Activated CD4-positive, alpha-beta T cell treated with anti-CD3 and anti-CD28 coated beads, Interleukin-2, amount 10 ng/mL, durations not matched to agents 7 days and 5 days (primary cell): ENCODE data around the gene FBXO3. TPM values are rescaled to one million over a fixed set of nuclear protein-coding genes. Genes with fewer than 3 reads are reported as not detected.
"Not testable (repeated sequence)": the region's sequence is repeated elsewhere in the genome, so short reads cannot be mapped to it uniquely, and the experiment has no call there.

Experiments used
- CTCF ChIA-PET: fragments of 350-600 bp; sonication (Branson Sonifier 250); formaldehyde crosslinking; loops from one replicate; lab custom pipeline; 2021; ENCODE audit warnings: antibody characterized with exemption; lab: Charles Lee
- POLR2A ChIA-PET: fragments of 350-600 bp; sonication (Branson Sonifier 250); formaldehyde crosslinking; loops from one replicate; lab custom pipeline; 2021; ENCODE audit warnings: antibody characterized with exemption; lab: Charles Lee
- DNase-seq: peaks from one replicate; pipeline ENCODE4 v3.0.0-alpha.2; 2020
- H3K27ac Mint-ChIP-seq: one replicate; pipeline ENCODE4 v1.8.0; 2021; ENCODE audit warnings: mild to moderate bottlenecking, moderate library complexity, mixed read lengths
- H3K27me3 Mint-ChIP-seq: one replicate; pipeline ENCODE4 v1.8.0; 2021; ENCODE audit warnings: mixed read lengths
- H3K36me3 Mint-ChIP-seq: one replicate; pipeline ENCODE4 v1.8.0; 2021; ENCODE audit warnings: low read depth, mixed read lengths
- H3K4me1 Mint-ChIP-seq: one replicate; pipeline ENCODE4 v1.8.0; 2021; ENCODE audit warnings: mixed read lengths
- H3K4me3 Mint-ChIP-seq: one replicate; pipeline ENCODE4 v1.8.0; 2021; ENCODE audit warnings: mild to moderate bottlenecking, moderate library complexity, mixed read lengths
- H3K9me3 Mint-ChIP-seq: one replicate; pipeline ENCODE4 v1.8.0; 2021; ENCODE audit warnings: mixed read lengths
- total RNA-seq, 2 experiments: library from RNA; stranded (reverse); gene quantifications; one replicate each; pipeline ENCODE4 v1.2.3, GENCODE V29; 2021

The FBXO3 gene
- total RNA-seq: 10 to 100 TPM; 22.7 to 24.2 TPM

DNA sequence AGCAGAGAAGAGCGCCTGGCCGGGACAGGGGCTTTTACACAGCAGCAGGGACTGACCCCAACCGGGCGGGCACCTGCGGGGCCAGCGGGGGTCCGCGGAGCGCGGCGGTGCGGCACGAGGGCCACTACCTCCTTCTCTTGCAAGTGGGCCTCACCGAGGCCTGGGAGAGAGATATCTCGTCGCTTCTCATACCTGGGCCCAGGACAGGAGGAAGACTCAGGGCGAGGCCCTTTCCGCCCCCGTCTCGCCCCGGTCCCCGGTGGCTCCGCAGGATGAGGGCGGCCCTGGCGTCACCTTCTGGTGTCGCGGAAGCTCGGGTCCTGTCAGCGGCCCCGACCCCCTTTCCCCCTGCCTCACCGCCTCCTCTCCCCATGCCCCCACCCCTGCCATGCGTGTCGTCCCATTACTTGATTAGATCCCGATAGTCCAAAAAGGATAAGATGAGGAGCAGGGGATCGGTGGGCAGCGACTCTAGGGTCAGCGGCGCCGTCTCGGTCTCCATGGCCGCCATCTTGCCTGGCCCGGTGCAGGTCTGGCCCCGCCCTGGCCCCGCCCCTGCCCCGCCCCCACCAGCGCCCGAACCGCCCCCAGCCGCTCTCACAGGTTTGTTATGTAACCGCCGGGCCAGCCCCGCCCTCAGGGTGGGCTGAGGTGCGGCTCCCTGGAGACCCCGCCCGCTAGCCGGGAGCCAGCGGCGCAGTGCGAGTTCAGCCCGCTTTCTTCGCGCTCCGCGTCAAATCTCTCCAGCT is at the start of gene FBXO3:
TSS of gene FBXO3 (minus strand) at position 534 of the 749 bp plus-strand sequence. CDS start at position 511, 23 bp downstream.
- peaks cover 15% of the 10 kb centered on the region for H3K36me3 Mint-ChIP-seq
- H3K4me1 Mint-ChIP-seq: peaks cover 30% of the 10 kb centered on the region
- CTCF ChIA-PET: interaction anchor here (1.2 to 2.0 kb wide), 2 partner anchors 37 to 82 kb away, joined by 3 to 5 read pairs; partner anchors contain the start of gene CD59
- POLR2A ChIA-PET: interaction anchor here (0.6 kb wide), 1 partner anchor 74 kb away, joined by 3 read pairs; no protein-coding TSS in a partner anchor
- H3K27me3 Mint-ChIP-seq: peaks cover 22% of the 10 kb centered on the region
- H3K9me3 Mint-ChIP-seq: no peaks in the 10 kb centered on the region
- peak; percentile 88 for DNase-seq
- H3K4me3 Mint-ChIP-seq: peak within 1 kb of the TSS; percentile 92
- H3K27ac Mint-ChIP-seq: peak within 1 kb of the TSS; percentile 95

DNA sequence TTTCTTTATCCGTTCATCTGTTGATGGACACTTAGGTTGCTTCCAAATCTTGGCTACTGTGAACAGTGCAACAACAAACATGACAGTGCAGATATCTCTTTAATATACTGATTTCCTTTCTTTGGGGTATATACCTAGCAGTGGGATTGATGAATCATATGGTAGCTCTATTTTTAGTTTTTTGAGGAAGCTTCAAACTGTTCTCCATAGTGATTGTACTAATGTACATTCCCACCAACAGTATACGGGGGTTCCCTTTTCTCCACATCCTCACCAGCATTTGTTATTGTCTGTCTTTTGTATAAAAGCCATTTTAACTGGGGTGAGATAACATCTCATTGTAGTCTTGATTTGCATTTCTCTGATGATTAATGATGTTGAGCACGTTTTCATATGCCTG is 48.7 kb upstream of the FBXO3 start:
- H3K27ac Mint-ChIP-seq, DNase-seq, H3K36me3 Mint-ChIP-seq, H3K4me3 Mint-ChIP-seq, POLR2A ChIA-PET, CTCF ChIA-PET, H3K4me1 Mint-ChIP-seq, H3K9me3 Mint-ChIP-seq: not testable (repeated sequence)
- H3K27me3 Mint-ChIP-seq: peaks cover 47% of the 10 kb centered on the region

- no peaks in the 10 kb centered on the region for H3K36me3 Mint-ChIP-seq
These were observed 45.1 kb upstream of the FBXO3 start for GRCh38 chr11:33819278-33820035.

GRCh38 chr11:33808228-33808828 is 34.0 kb upstream of the FBXO3 start:
- H3K36me3 Mint-ChIP-seq: no peaks in the 10 kb centered on the region
- ChIA-PET CTCF (interaction anchor here (0.6 to 2.8 kb wide), 4 partner anchors 9 to 466 kb away, joined by 3 to 8 read pairs (median 5); no protein-coding TSS in a partner anchor), POLR2A (interaction anchor here (0.6 kb wide), 1 partner anchor 513 kb away, joined by 3 read pairs; no protein-coding TSS in a partner anchor)
- peak; percentile 84 for DNase-seq
- no peak overlapping the region for H3K27ac Mint-ChIP-seq
- peaks cover 29% of the 10 kb centered on the region for H3K27me3 Mint-ChIP-seq
- no peak overlapping the region for H3K4me3 Mint-ChIP-seq
- no peaks in the 10 kb centered on the region for H3K9me3 Mint-ChIP-seq
- no peaks in the 10 kb centered on the region for H3K4me1 Mint-ChIP-seq

More at GRCh38 chr11:33819278-33820035, 45.1 kb upstream of the FBXO3 start:
- ChIA-PET CTCF (interaction anchor here (1.0 to 1.3 kb wide), 2 partner anchors 10 to 15 kb away, joined by 5 read pairs; no protein-coding TSS in a partner anchor), POLR2A (no interaction called here)
- DNase-seq: no peak
- Mint-ChIP-seq H3K4me1 (no peaks in the 10 kb centered on the region), H3K27me3 (peaks cover 29% of the 10 kb centered on the region), H3K4me3 (no peak overlapping the region), H3K27ac (no peak overlapping the region), H3K9me3 (no peaks in the 10 kb centered on the region)

DNA sequence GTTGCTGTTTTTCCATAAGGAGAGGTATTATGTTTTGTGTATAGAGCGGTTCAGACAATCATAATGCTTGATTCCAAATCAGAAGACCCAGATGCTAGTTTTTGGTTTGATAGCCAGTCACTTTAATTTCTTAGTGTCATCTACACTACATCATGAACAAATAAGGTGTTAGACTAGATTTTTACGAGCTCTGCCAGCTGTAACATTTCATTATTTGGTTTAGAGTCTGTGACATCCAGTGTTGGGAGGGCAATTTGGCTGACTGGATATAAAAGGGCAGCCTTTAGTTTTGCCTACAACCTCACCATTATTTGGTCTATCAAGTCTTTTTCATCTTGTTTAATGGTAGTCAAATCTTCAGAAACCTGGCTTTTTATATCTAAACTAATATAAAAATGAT is 30.2 kb upstream of the FBXO3 start:
- no peaks in the 10 kb centered on the region for H3K4me1 Mint-ChIP-seq
- no peaks in the 10 kb centered on the region for H3K9me3 Mint-ChIP-seq
- H3K4me3 Mint-ChIP-seq: no peak overlapping the region
- no peak overlapping the region for H3K27ac Mint-ChIP-seq
- H3K27me3 Mint-ChIP-seq: peaks cover 56% of the 10 kb centered on the region
- CTCF ChIA-PET: interaction anchor here (1.0 kb wide), 1 partner anchor 99 kb away, joined by 3 read pairs; no protein-coding TSS in a partner anchor
- POLR2A ChIA-PET: no interaction called here
- no peak for DNase-seq
- no peaks in the 10 kb centered on the region for H3K36me3 Mint-ChIP-seq

- Mint-ChIP-seq H3K4me1 (no peaks in the 10 kb centered on the region), H3K9me3 (no peaks in the 10 kb centered on the region), H3K27me3 (peaks cover 70% of the 10 kb centered on the region), H3K4me3 (no peak overlapping the region), H3K36me3 (no peaks in the 10 kb centered on the region), H3K27ac (no peak overlapping the region)
- ChIA-PET POLR2A (no interaction called here), CTCF (interaction anchor here (0.8 kb wide), 1 partner anchor 12 kb away, joined by 3 read pairs; no protein-coding TSS in a partner anchor)
- no peak for DNase-seq
These were observed 28.1 kb upstream of the FBXO3 start for GRCh38 chr11:33802194-33802950.

DNA sequence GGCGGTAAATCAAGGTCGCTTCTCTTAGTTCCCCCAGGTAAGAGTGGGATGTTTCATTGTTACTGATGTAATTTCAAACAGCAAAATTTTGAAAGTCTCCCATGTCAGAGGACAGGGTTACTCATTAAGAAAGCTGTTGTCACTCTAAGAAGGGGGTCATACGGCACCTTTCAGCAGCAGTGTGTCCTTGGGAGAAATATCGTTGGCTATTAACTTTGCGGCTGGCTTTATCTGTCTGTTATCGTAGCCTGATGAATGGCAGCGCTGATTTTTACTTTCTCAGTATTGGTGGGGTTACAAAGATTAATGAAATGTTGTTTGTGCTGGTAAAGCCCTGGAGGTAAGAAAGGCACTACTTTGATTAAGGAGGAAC is 27.5 kb upstream of the FBXO3 start:
- Mint-ChIP-seq H3K27me3 (peaks cover 76% of the 10 kb centered on the region), H3K36me3 (no peaks in the 10 kb centered on the region), H3K4me1 (no peaks in the 10 kb centered on the region), H3K9me3 (no peaks in the 10 kb centered on the region), H3K4me3 (no peak overlapping the region), H3K27ac (no peak overlapping the region)
- POLR2A ChIA-PET: no interaction called here
- CTCF ChIA-PET: interaction anchor here (0.8 kb wide), 1 partner anchor 13 kb away, joined by 3 read pairs; no protein-coding TSS in a partner anchor
- DNase-seq: no peak

DNA sequence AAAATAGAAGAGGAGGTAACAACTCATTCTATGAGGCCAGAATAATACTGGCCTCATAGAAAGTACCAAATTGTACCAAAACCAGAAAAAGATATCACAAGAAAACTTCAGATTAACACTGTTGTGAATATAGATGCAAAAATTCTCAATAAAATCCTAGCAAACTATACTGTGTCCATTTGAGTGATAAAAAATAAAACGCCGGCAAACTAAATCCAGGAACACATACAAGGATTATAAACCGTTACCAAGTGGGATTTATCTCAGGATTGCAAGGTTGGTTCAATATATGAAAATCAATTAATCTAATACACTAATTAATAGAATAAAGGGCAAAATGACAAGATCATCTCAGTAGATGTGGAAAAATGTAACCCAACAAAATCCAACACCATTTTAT is 23.6 kb upstream of the FBXO3 start:
- Mint-ChIP-seq H3K4me3 (no peak overlapping the region), H3K9me3 (no peaks in the 10 kb centered on the region), H3K4me1 (no peaks in the 10 kb centered on the region), H3K27me3 (peaks cover 78% of the 10 kb centered on the region), H3K36me3 (no peaks in the 10 kb centered on the region), H3K27ac (no peak overlapping the region)
- ChIA-PET POLR2A (no interaction called here), CTCF (no interaction called here)
- no peak for DNase-seq

DNA sequence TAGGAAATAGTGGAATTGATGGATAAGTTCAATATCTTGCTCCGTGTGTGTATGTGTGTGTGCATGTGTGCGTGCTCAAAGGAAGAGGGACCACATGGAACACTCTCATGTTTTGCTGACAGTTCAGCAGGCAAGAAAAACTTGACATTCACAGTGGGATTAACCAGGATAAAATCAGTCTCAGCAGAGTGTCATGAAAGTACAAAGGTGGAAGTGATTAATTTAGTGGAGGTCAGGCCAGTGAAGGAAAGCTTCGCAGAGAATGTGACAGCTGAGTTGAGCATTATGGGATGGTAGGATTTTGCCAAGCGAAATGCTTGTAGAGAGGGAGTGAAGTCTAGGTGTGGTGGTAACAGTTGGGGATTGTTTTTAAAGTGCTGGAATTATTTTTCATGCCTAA is 15.7 kb upstream of the FBXO3 start:
- H3K4me3 Mint-ChIP-seq: no peak overlapping the region
- peaks cover 47% of the 10 kb centered on the region for H3K27me3 Mint-ChIP-seq
- H3K4me1 Mint-ChIP-seq: peaks cover 6% of the 10 kb centered on the region
- H3K9me3 Mint-ChIP-seq: no peaks in the 10 kb centered on the region
- CTCF ChIA-PET: no interaction called here
- POLR2A ChIA-PET: no interaction called here
- no peak for DNase-seq
- H3K27ac Mint-ChIP-seq: no peak overlapping the region
- no peaks in the 10 kb centered on the region for H3K36me3 Mint-ChIP-seq

GRCh38 chr11:33788095-33788494 is 13.8 kb upstream of the FBXO3 start:
- CTCF ChIA-PET, H3K36me3 Mint-ChIP-seq, H3K4me1 Mint-ChIP-seq, DNase-seq, H3K27ac Mint-ChIP-seq, H3K4me3 Mint-ChIP-seq, H3K9me3 Mint-ChIP-seq, POLR2A ChIA-PET: not testable (repeated sequence)
- peaks cover 40% of the 10 kb centered on the region for H3K27me3 Mint-ChIP-seq

GRCh38 chr11:33787076-33787475 is 12.8 kb upstream of the FBXO3 start:
- CTCF ChIA-PET: interaction anchor here (0.6 to 0.7 kb wide), 2 partner anchors 14 to 38 kb away, joined by 3 to 4 read pairs; no protein-coding TSS in a partner anchor
- POLR2A ChIA-PET: no interaction called here
- peaks cover 38% of the 10 kb centered on the region for H3K27me3 Mint-ChIP-seq
- H3K36me3 Mint-ChIP-seq: no peaks in the 10 kb centered on the region
- H3K4me1 Mint-ChIP-seq: peaks cover 6% of the 10 kb centered on the region
- H3K27ac Mint-ChIP-seq: no peak overlapping the region
- DNase-seq: no peak
- H3K4me3 Mint-ChIP-seq: no peak overlapping the region
- H3K9me3 Mint-ChIP-seq: no peaks in the 10 kb centered on the region

DNA sequence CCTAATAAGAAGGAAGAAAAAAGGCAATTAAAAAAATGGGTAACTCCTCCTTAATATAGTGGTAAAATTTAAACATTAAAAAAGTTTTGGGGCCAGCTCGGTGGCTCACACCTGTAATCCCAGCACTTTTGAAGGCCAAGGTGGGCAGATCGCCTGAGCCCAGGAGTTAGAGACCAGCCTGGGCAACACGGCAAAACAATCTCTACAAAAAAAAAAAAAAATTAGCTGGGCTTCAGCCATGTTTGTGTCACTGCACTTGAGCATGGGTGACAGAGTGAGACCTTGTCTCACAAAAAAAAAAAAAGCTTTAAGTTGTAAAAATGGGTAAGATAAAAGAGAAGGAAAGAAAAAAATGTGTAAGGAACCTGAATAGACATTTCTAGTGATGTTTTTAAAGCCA is 11.3 kb upstream of the FBXO3 start:
- POLR2A ChIA-PET: no interaction called here
- no peaks in the 10 kb centered on the region for H3K36me3 Mint-ChIP-seq
- no peaks in the 10 kb centered on the region for H3K9me3 Mint-ChIP-seq
- no peak overlapping the region for H3K27ac Mint-ChIP-seq
- H3K27me3 Mint-ChIP-seq: peaks cover 31% of the 10 kb centered on the region
- CTCF ChIA-PET: no interaction called here
- H3K4me1 Mint-ChIP-seq: peaks cover 6% of the 10 kb centered on the region
- H3K4me3 Mint-ChIP-seq: no peak overlapping the region
- DNase-seq: no peak
